Stimulated activated CD8-positive, alpha-beta memory T cell treated with anti-CD3 and anti-CD28 coated beads, Interleukin-4, amount 100 ng/mL, for 24 hours (primary cell): Measurements from ENCODE around the gene MZT2A.
"Not testable (repeated sequence)": the region's sequence is repeated elsewhere in the genome, so short reads cannot be mapped to it uniquely, and the experiment has no call there.

ENCODE experiments used
- DNase-seq: peaks from one replicate; pipeline ENCODE4 v3.0.0-alpha.2; 2020; ENCODE audit warnings: low read depth

The MZT2A gene

GRCh38 chr2:131491469-131491836 is 744 bp downstream of the MZT2A start:
- not testable (repeated sequence) for DNase-seq

- not testable (repeated sequence) for DNase-seq
These were observed 1.4 kb downstream of the MZT2A start for GRCh38 chr2:131490616-131491468.

- no peak for DNase-seq
These were observed 3.6 kb downstream of the MZT2A start for GRCh38 chr2:131488306-131489205.

- not testable (repeated sequence) for DNase-seq
These were observed 5.8 kb downstream of the MZT2A start for GRCh38 chr2:131486201-131486902.

- DNase-seq, result not testable (repeated sequence)
These were observed 7.2 kb downstream of the MZT2A start for GRCh38 chr2:131484906-131485460.

GRCh38 chr2:131483981-131484820 is 8.0 kb downstream of the MZT2A start:
- DNase-seq, result not testable (repeated sequence)

- DNase-seq, result not testable (repeated sequence)
These were observed 9.6 kb downstream of the MZT2A start for GRCh38 chr2:131482506-131483155.

GRCh38 chr2:131480351-131480750 is 11.8 kb downstream of the MZT2A start:
- DNase-seq, result not testable (repeated sequence)

- DNase-seq, result not testable (repeated sequence)
These were observed 13.2 kb downstream of the MZT2A start for GRCh38 chr2:131478850-131479461.

GRCh38 chr2:131478074-131478849 is 13.9 kb downstream of the MZT2A start:
- not testable (repeated sequence) for DNase-seq

GRCh38 chr2:131477227-131477626 is 15.0 kb downstream of the MZT2A start:
- DNase-seq, result not testable (repeated sequence)

GRCh38 chr2:131476363-131476762 is 15.8 kb downstream of the MZT2A start:
- DNase-seq, result not testable (repeated sequence)

GRCh38 chr2:131475831-131476230 is 16.4 kb downstream of the MZT2A start, which contains the start of gene TUBA3D:
Gene TUBA3D (plus strand): TSS chr2:131476119. CDS start chr2:131476200, 81 bp downstream.
- no peak for DNase-seq

GRCh38 chr2:131473266-131473665 is 18.9 kb downstream of the MZT2A start:
- DNase-seq, result not testable (repeated sequence)

- not testable (repeated sequence) for DNase-seq
These were observed 20.6 kb downstream of the MZT2A start for GRCh38 chr2:131471624-131472023.

GRCh38 chr2:131470944-131471343 is 21.3 kb downstream of the MZT2A start:
- not testable (repeated sequence) for DNase-seq

GRCh38 chr2:131467722-131468121 is 24.5 kb downstream of the MZT2A start:
- not testable (repeated sequence) for DNase-seq

GRCh38 chr2:131454914-131455313 is 37.3 kb downstream of the MZT2A start:
- not testable (repeated sequence) for DNase-seq
